Hepatocyte (in vitro differentiated cells): ENCODE results near the gene MPZL1. TPM values are rescaled to one million over a fixed set of nuclear protein-coding genes. Genes with fewer than 3 reads are reported as not detected.

Experiments used
- DNase-seq: peaks from one replicate; pipeline ENCODE4 v3.0.0-alpha.2; 2016; ENCODE audit warnings: low spot score
- H2AFZ ChIP-seq: fragments of 200-600 bp; sonication (generic); 2 replicates; pipeline ENCODE4 v1.6.0; 2016; ENCODE audit warnings: antibody characterized with exemption, mild to moderate bottlenecking
- H3K27ac ChIP-seq: fragments of 200-600 bp; sonication (generic); 2 replicates; pipeline ENCODE4 v1.5.1; 2016; ENCODE audit warnings: mild to moderate bottlenecking
- H3K27me3 ChIP-seq: fragments of 200-600 bp; sonication (generic); 2 replicates; pipeline ENCODE4 v1.6.1; 2016
- H3K36me3 ChIP-seq: fragments of 200-600 bp; sonication (generic); replicated peaks from 2 replicates; pipeline ENCODE4 v1.5.1; 2016; ENCODE audit warnings: low read depth; ENCODE audit not compliant: insufficient read depth
- H3K4me1 ChIP-seq: fragments of 200-600 bp; sonication (generic); 2 replicates; pipeline ENCODE4 v1.5.1; 2016; ENCODE audit warnings: mild to moderate bottlenecking, moderate library complexity; ENCODE audit not compliant: insufficient read depth
- H3K4me2 ChIP-seq: fragments of 200-600 bp; sonication (generic); 2 replicates; pipeline ENCODE4 v1.6.0; 2016
- H3K4me3 ChIP-seq: fragments of 200-600 bp; sonication (generic); 2 replicates; pipeline ENCODE4 v1.5.1; 2016; ENCODE audit warnings: mild to moderate bottlenecking
- H3K79me2 ChIP-seq: fragments of 200-600 bp; sonication (generic); 2 replicates; pipeline ENCODE4 v1.6.0; 2017; ENCODE audit warnings: mild to moderate bottlenecking
- H3K9me2 ChIP-seq: fragments of 200-600 bp; sonication (generic); replicated peaks from 2 replicates; pipeline ENCODE4 v1.6.0; 2017; ENCODE audit warnings: mild to moderate bottlenecking; ENCODE audit not compliant: insufficient read depth
- H3K9me3 ChIP-seq: fragments of 200-600 bp; sonication (generic); 2 replicates; pipeline ENCODE4 v1.5.1; 2016; ENCODE audit warnings: low read depth, mild to moderate bottlenecking
- H4K20me1 ChIP-seq: fragments of 200-600 bp; sonication (generic); 2 replicates; pipeline ENCODE4 v1.6.0; 2016; ENCODE audit warnings: mild to moderate bottlenecking; ENCODE audit not compliant: insufficient read depth, poor library complexity, severe bottlenecking
- EZH2 ChIP-seq: fragments of 200-600 bp; sonication (generic); IDR thresholded peaks from 2 replicates; pipeline ENCODE4 v1.6.1; 2016; ENCODE audit warnings: antibody characterized with exemption, mild to moderate bottlenecking, borderline replicate concordance
- EZH2phosphoT487 ChIP-seq: fragments of 200-600 bp; sonication (generic); IDR thresholded peaks from one replicate; pipeline ENCODE4 v1.6.1; 2018; ENCODE audit warnings: antibody characterized with exemption, mild to moderate bottlenecking, low read depth, moderate library complexity; ENCODE audit not compliant: unreplicated experiment, severe bottlenecking
- WGBS: methylation state at CpG from one replicate; pipeline ENCODE4 v1.1.6; 2016; ENCODE audit warnings: low lambda C conversion rate; ENCODE audit errors: missing lambda C conversion rate; 5-methylcytosine and 5-hydroxymethylcytosine counted together
- polyA plus RNA-seq: library from polyadenylated mRNA; unstranded; fragments of >200 nt; fragmentation: Nextera tagmentation; extraction: Ambion mirVana; gene quantifications from 2 replicates; pipeline ENCODE4 v1.2.1, GENCODE V29; 2016
- total RNA-seq: library from RNA; depleted of rRNA; stranded (reverse); fragments of >200 nt; gene quantifications from 2 replicates; pipeline ENCODE4 v1.2.3, GENCODE V29; 2014
- TF ChIP-seq, protein P1 (sequence below): fragments of 200-600 bp; sonication (generic); IDR thresholded peaks from 2 replicates; pipeline ENCODE4 v1.5.1; 2016; ENCODE audit warnings: antibody characterized with exemption, mild to moderate bottlenecking; ENCODE audit not compliant: poor library complexity

MPZL1 gene
- total and polyA plus RNA-seq, 2 experiments from 2014 or later, result 176 to 245 TPM

DNA sequence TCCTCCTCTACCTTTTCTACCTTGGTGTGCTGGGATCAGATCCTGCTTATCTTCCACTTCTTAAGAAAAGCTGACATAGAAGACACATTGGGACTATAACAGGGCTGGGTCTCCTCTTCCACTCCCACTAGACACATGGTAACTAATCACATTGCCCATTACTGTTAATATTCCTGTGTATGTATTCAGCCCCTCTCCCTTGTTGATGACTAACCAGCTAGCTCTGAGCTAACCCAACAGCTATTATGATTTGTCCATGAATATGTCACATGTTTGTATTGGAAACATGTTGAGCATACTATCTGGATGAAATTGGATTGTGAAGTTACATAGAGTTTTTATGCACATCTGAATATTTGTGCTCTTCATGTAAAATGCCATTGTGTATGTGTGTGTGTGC lies 52.9 kb downstream of the MPZL1 start:
- TF ChIP-seq EZH2phosphoT487 (no peak), EZH2 (no peak)
- TF ChIP-seq, protein P1, sequence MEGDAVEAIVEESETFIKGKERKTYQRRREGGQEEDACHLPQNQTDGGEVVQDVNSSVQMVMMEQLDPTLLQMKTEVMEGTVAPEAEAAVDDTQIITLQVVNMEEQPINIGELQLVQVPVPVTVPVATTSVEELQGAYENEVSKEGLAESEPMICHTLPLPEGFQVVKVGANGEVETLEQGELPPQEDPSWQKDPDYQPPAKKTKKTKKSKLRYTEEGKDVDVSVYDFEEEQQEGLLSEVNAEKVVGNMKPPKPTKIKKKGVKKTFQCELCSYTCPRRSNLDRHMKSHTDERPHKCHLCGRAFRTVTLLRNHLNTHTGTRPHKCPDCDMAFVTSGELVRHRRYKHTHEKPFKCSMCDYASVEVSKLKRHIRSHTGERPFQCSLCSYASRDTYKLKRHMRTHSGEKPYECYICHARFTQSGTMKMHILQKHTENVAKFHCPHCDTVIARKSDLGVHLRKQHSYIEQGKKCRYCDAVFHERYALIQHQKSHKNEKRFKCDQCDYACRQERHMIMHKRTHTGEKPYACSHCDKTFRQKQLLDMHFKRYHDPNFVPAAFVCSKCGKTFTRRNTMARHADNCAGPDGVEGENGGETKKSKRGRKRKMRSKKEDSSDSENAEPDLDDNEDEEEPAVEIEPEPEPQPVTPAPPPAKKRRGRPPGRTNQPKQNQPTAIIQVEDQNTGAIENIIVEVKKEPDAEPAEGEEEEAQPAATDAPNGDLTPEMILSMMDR, result no peak
- peaks cover 40% of the 10 kb centered on the region for H3K79me2 ChIP-seq
- no peak for DNase-seq
- H3K27ac ChIP-seq, result no peak overlapping the region
- peaks cover 4% of the 10 kb centered on the region for H3K36me3 ChIP-seq
- no peaks in the 10 kb centered on the region for H3K9me2 ChIP-seq
- no peaks in the 10 kb centered on the region for H3K9me3 ChIP-seq
- no peak overlapping the region for H3K4me3 ChIP-seq
- H3K4me2 ChIP-seq, result no peak overlapping the region
- no peaks in the 10 kb centered on the region for H3K27me3 ChIP-seq
- H2AFZ ChIP-seq, result no peak overlapping the region
- no peaks in the 10 kb centered on the region for H3K4me1 ChIP-seq
- no peaks in the 10 kb centered on the region for H4K20me1 ChIP-seq

- H3K79me2 ChIP-seq, result peaks cover 37% of the 10 kb centered on the region
- H3K9me3 ChIP-seq, result no peaks in the 10 kb centered on the region
- no peaks in the 10 kb centered on the region for H3K27me3 ChIP-seq
- WGBS, result 82% methylated on average over 2 of the region's 2 CpGs
- no peak for DNase-seq
- TF ChIP-seq EZH2 (no peak), EZH2phosphoT487 (no peak)
- TF ChIP-seq, protein P1, result no peak
- H3K36me3 ChIP-seq, result peaks cover 4% of the 10 kb centered on the region
- H4K20me1 ChIP-seq, result no peaks in the 10 kb centered on the region
- no peak overlapping the region for H3K4me2 ChIP-seq
- H3K9me2 ChIP-seq, result no peaks in the 10 kb centered on the region
- no peak overlapping the region for H3K27ac ChIP-seq
- no peak overlapping the region for H3K4me3 ChIP-seq
- H3K4me1 ChIP-seq, result no peaks in the 10 kb centered on the region
- no peak overlapping the region for H2AFZ ChIP-seq
These were observed 53.4 kb downstream of the MPZL1 start for GRCh38 chr1:167775178-167775577.

GRCh38 chr1:167776151-167776550 lies 54.4 kb downstream of the MPZL1 start:
- Histone ChIP-seq H3K4me2 (no peak overlapping the region), H3K79me2 (peaks cover 37% of the 10 kb centered on the region), H2AFZ (no peak overlapping the region), H3K4me3 (no peak overlapping the region), H3K9me3 (no peaks in the 10 kb centered on the region), H3K4me1 (no peaks in the 10 kb centered on the region), H3K27me3 (no peaks in the 10 kb centered on the region), H3K27ac (no peak overlapping the region), H3K36me3 (peaks cover 4% of the 10 kb centered on the region), H4K20me1 (no peaks in the 10 kb centered on the region), H3K9me2 (no peaks in the 10 kb centered on the region)
- TF ChIP-seq EZH2 (no peak), EZH2phosphoT487 (no peak)
- TF ChIP-seq, protein P1, result no peak
- no peak for DNase-seq
- WGBS, result 100% methylated on average over 1 of the region's 1 CpG
